IPS DF 4.7 (cell line): Measurements from ENCODE around the gene MALAT1.

Experiments used
- DNase-seq: peaks from one replicate; pipeline ENCODE4 v3.0.0-alpha.2; 2013; ENCODE audit warnings: low spot score; ENCODE audit errors: extremely low read depth

Gene MALAT1

DNA sequence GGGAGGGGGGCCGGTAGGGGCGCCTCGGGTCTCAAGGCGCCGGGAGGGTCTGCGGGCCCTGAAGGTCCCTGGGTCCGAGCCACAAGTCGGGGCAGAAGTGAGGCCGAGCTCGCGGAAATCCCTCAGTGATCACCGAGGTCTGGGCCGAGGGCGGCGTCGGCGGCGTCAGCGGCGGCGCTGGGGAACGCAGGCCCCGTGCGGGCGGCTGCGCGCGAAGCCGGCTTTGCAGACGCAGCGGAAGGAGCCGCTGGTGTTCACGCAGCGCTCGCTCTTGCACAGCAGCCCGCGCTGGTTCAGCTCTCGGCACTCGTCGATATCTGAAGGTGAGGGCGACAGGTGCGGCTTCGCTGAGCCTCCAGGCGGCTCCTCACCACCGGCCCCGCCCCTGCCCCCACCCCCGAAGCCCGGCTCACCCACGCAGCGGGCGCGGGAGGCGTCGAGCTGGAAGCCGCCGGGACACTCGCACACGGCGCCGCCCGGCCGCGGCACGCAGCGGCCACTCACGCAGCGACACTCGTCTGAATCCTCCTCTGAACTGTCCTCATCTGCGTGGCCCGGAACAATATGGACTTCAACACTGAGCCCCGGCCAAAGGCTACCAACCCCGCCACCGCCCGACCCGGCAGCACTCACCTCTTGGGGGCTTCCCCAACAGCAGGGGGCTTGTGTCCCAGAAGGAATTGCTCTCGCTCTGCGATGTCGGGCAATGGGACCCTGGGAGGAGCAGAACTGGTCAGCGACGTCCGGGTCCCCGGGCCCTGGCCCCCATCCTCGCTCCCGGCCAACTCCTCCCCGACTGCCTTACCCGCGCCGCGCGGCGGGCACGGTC is 40.3 kb downstream of the MALAT1 start:
- no peak for DNase-seq

DNA sequence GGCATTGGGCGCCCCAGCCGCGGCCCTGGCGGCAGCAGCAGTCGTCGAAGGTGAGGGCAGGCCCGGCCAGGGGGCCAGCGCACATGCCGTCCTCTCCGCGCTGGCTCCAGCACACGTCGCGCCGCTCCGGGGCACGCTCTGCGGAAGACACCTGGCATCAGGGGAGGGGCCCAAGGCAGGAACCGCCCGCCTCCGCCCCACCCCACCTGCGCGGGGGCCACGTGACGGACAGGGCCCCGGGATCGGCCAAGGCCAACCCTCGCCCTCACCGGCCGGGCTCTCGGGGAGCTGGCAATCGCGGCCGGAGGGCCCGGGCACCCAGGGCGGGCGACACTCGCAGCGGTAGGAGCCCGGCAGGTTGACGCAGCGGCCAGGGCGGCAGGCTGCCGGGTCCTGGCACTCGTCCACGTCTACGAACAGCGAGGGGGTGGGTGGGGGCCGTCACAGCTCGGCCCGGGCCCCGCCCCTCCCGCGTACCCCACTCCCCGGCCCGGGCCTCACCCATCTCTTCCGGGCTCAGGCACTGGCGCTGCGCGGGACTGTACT is 41.0 kb downstream of the MALAT1 start:
- no peak for DNase-seq

DNA sequence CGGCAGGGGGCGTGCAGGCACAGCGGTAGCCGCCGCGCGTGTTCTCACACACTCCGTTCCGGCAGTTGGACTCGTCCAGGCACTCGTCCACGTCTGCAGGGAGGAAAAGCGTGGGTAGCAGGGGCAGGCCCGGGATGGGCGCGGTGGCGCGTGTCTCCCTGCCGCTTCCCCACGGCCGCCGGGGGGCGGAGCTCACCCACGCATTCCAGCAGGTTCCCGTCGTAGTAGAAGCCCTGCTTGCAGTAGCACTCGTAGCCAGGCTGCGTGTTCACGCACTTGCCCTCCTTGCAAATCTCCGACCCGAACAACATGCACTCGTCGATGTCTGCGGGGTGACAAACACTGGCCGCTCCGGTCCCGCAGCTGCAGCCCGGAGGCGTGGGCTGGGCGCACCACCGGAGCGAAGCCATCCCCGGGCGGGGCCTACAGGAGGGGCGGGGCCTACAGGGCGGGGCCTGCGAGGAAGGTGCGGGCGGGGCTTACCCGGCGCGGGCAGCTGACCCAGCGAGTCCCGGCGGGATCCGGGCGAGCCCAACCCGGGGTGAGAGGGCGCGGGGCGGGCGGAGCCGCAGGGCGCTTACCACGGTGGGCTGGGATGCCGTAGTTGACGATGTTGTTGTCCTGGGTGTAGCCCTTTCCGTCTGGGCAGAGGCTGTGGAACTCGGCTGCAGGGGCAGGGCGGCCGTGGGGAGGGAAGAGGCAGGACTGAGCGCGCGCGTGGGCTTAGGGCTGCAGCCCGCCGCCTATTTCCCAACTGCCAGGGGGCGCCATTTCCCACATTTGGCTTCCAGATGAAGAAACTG is 41.6 kb downstream of the MALAT1 start:
- no peak for DNase-seq

DNA sequence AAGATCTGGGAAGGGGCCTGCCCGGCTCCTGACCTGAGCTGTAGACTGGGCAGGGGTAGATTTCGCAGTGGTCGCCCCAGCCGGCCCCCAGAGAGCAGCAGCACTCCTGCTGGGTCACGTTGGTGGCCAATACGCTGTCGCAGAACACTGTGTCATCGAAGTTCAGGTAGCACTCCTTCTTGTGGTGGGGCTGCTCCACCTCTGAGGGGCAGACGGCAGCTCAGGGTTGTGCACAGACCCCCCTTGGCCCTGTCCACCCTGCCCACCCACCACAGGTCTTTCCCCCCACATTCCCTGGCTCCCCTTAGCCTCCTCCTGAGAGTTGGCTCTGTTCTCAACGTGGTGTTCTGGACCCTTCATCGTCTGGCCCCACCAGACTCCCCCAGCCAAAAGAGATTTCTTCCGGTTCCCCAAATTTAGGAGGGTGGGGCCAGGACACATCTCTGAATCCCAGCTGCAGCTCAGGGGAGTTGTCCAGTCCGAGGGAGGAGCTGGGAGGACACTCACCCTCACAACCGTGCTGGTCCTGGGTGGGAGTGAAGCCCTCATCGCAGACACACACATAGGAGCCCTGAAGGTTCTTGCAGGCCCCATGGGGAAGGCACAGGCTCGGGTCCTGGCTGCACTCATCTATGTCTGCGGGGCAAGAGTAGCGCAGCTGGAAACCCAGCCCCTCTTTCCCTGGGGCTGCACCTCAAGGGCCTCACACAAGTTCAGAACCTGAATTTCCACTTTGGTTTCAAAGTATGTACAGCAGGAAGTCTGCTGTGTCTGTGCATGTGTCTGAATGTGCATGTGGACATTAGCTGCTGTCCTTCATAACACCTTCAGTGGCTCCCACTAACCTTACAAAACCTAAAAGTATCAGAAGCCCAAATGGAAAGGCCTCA is 42.5 kb downstream of the MALAT1 start:
- no peak for DNase-seq

DNA sequence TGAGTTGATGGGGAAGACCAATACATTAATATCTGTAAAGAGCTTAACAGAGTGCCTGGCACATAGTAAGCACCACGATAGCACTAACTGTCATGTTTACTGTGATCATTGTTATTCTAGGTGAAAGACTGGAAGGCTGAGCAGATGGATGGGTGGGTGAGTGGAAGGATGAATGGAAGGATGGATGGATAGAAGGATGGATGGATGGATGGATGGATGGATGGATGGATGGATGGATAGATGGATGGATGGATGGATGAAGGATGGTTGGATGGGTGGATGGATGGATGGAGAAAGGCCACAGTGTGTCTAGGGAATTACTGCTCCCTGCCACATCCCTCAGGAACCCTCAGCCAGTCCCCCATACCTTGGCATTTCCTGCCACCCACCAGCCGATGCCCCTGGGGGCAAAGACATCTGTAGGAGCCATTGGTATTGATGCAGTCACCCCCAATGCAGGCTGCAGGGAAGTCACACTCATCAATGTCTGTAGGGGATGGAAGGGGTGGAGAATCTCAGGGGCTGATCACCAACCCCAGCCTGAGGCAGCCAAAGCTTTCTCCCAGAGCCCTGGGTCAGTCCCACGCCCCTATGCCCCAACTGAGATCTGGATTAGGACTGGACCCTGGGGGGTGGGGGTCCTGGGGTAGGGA is 44.0 kb downstream of the MALAT1 start:
- DNase-seq = no peak

DNA sequence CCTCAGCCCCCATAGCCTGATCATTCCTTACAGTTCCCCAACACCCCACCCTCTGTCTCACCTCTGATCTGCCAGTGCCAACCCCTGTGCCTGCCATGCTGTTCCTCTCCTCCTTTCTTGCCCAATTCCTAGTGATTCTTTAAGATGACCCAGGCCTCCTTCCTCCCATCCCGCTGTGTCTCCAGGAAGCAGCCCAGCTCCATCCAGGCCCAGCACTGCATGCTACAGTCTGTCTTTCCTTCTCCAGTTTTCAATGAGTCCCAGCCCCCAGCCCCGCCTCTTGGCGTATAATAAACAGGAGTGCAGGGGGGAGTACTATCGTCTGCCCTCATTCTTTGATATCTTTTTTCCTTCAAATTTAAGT is 47.0 kb downstream of the MALAT1 start:
- no peak for DNase-seq

DNA sequence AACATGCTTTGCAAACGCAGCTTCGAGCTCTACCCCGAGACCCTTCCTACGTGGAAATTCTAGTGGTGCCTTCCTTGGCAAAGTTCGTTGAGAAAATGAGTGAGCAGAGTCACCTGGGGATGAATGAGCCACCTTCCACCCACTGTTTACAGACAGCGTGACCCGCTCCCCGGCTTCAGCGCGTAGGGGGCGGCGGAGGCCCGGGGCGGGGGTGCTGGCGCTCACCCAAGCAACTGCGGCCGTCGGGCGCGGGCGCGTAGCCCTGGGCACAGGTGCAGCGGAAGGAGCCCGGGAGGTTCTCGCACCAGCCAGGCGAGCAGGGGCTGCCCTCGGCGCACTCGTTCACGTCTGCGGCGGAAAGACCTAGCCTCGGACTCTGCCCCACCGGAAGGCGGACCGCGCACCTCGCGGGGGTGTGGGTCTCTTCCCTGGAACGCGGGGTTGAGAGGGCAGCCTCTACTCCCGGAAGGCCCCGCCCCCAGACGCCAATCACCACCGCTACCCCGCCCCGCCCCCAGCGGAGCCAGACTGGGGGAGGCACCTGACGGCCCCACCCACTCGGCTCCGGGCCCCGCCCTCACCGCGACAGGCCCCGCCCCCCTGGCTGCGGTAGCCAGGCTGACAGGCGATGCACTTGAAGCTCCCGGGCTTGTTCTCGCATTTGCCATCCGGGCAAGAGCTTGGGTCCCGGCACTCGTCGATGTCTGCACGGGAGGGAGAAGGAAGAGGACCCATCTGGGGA is 47.5 kb downstream of the MALAT1 start:
- DNase-seq = no peak

DNA sequence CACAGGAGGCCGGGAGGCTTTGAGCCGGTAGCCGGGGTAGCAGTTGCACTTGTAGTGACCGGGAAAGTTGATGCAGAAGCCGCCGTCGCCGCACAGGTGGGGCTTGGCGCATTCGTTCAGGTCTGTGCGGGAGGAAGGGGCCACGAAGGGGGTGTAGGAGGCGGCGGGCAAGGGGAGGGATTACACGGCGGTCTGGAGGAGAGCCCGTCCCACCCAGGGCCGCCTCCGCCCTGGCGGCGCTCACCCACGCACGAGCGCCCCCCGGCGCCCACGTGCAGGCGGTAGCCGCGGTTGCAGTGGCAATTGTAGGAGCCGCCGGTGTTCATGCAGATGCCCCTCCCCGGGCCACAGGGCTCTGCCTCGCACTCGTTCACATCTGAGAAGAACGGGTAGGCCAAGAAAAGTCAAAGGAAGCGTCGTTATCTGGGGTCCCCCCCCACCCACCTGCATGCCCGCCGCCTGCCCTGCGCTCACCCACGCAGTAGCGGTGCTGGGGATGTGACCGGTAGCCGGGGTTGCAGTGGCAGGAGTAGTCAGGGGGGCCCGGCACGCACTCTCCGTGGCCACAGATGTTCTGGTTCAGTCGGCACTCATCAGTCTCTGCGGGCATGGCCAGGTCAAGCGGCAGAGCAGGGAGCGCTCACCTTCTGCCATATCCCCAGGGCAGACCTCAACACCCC is 48.7 kb downstream of the MALAT1 start:
- DNase-seq = no peak

DNA sequence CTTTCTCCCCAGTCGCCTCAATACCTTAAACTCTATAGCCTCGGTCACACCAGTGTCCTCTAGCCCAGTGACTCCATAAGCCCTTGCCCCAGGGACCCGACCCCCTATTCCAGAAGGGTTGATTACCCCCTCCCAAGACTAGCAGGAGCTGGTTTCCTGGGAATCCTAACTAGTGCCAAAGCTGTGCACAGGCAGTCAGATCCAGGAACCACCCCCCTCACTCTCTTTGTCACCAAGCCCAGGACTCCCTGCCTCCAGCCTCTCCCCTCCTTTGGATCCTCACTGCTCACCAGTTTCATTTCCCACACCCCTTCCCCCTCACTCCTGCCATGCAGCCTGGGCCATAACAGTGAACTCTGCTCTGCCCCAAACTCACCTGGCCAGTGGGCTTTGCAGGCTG is 49.5 kb downstream of the MALAT1 start:
- no peak for DNase-seq

DNA sequence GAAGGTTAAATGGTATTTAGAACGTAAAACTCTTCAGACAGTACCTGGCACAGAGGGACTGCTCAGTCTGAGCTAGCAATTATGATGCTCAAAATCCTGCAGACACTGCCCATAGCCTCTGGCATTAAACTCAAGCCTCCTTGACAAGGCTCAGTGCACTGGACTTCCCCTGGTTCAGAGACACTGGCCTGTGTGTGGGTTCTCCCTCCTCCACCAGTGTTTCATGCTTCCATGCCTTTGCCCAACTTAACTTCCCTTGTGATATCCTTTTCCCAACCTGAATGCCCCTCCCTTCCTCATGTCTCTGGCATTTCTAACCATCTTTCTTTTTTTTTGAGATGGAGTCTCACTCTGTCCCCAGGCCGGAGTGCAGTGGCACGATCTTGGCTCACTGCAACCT is 50.3 kb downstream of the MALAT1 start:
- DNase-seq = no peak

DNA sequence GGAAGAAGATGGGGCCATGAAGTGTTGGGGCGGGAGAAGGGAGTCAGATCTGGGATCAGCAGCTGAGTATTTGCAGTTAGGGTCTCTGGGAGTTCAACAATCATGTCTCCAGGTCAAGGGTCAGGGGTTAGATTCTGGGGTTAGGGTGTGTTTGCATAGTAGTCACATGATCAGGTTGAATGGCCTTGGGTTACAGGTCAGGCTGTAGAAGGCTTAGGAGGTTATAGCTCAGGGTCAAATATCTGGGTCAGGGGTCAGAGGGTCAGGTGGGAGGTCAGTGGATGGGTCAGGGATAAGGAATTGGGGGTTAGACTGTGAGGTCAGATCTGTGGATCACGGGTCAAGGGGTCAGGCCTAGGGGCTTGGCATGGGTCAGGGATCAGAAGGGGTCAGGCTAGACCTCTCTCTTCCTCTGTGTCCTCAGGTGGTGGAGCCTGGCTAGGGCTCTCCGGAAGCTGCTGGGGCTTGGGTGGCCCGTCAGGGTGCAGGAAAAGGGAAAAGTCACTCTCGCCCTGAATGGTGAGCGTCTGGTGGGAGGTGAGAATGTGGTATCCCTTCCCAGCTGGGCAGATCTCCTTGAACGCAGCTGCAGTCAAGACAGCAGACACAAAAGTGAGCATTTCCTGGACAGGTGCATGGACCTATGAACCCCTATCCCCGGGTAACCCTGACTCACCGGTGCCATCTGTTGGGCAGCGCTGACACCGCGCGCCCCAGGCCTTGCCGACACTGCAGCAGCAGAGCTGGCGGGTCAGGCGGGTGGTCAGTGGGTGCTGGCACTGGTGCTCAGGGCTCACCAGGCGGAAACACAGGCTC is 52.9 kb downstream of the MALAT1 start:
- no peak for DNase-seq

DNA sequence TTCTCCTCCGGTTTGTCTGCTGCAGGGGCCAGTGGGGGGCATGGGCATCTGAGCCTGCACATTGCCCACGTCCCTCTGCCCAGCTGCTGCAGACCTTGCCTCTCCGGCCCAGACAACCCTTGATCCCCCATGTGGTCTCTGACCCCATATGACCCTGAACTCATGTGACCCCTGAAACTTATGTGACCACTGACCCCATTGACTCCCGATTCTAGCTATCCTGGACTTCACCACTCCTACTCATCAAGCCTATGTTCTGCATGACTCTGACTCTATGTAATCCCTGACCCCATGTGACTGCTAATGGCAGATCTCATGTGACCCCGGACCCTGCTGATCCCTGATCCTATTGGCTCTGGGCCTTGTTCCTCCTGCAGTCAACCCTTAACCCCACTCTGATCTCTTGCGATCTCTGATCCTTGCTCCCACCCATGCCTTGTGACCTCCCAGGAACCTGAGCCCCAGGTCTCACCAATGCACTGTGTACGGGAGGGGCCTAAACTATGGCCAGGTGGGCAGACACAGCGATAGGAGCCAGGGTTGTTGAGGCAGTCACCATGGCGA is 53.6 kb downstream of the MALAT1 start:
- DNase-seq = no peak

DNA sequence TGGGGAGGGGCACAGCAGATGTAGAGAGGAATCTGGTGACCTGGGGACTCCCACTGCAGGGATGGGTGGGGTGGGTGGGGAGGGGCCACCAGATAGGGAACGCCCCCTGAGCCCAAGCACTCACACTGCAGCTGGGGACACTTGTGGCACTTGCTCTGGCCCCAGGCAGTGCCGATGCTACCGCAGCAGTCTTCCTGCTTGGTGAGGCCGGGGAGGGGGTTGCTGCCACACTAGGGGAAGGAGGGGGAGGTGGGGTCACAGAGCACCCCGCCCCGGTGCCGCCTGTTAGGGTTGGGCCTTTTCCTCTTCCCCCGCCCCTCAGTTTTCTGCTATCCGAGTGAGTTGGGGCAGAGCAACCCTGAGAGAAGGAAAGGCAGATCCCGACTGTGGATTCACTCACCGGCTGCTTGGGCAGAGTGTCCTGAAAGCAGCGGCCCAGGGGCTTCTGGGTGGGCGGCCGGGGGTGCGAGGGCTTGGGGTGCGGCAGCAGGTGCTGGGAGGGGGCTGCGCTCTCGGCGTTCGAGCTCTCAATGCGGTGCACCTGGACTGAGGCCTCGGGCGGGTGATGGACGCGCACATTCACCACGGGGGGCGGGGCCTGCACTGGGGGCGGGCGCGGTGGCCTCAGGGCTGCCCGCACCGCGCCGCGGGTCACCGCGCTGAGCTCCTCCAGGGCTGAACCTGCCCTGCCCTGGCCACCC is 54.6 kb downstream of the MALAT1 start:
- DNase-seq = no peak

DNA sequence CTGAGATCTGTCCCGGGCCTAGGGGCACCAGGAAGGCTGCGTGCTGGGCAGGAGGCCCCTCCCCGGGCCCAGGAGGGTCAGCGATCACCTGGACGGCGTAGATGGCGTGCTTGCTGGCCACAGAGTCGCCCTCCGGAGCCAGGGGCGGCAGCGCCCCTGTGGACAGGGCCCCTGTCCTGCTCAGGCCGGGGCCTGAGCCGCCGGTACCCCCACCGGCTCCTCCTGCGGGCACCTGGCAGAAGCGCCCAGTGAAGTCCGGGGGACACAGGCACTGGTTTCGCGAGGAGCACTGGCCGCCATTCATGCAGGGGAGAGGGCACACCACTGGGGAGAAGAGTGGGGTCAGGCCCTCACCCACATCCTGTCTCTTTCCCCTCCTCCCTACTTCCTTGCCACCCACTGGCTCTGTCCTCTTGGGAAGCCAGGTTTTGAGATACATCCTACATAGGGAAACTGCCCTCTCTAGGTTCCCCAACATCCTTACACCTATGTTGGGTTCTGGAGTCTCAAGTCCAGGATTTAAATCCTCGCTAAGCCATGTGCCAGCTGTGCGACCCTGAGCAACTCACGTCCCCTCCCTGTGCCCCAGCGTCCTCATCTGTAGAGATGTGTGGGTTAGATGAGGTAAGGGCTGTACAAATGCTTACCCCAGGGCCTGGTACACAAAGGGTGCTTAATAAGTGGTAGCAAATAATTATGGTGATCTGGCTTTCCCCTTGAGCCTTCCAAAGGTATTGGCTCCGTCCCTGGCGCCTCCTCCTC is 55.4 kb downstream of the MALAT1 start:
- DNase-seq = no peak

DNA sequence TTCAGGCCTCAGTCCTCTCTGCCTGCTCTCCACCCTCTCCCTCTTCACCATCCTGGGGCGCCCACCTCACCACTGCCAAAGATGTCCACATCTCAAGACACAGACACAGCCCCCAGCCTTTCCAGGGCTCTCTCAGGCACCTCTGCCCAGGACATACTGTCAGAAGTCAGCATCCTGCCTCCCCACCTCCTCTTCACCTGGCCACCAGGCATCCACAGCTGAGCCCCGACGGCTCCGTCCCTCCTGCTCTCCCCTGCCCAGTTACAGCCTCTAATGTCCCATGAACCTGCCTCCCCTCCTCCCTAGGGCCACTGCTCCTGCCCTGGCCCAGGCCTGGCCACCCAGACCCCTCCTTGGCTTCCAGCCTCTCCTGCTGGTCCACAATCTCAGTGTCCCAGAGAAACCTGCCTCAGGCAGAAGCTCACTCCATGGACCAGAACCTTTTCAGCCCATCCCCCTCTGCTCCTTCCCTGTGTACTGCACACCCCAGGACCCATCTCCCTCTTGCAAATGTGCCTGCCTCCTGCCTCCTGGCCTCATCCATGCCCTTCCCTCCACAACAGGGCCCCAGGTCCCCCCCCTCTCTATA is 56.1 kb downstream of the MALAT1 start:
- DNase-seq = no peak

DNA sequence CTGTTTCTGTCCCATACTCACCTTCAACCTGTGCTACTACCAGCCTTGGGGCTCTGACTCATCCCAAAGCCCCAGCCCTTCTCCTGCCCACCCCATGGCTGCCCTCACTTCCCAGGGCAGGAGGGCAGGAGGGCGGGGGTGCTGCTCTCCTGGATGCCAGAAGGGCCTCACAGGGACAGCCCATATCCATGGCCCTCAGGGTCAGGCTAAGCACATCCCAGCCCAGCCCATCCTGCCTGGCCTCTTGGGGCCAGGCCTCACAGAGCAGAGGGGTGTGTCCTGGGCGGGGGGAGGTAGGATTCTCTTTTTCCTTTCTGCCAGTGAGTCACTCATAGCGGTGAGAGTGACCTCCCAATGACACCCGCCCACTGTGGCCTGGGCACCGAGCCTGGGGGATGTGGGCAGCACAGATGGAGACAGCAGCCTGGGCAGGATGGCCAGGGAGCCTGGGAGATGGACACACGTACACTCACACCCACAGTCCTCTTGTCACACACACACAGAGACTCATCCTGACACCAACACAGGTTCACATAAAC is 56.9 kb downstream of the MALAT1 start:
- DNase-seq = no peak
